Measurements from ENCODE around the gene GDPD4.

GRCh38 chr11:77175869-77176539 is 125.5 kb downstream of the GDPD4 start:
- no peak for TF ChIP-seq CTCF (IDR thresholded peaks at IDR 0.05)
- no peak for TF ChIP-seq POLR2A (IDR thresholded peaks at IDR 0.05; ENCODE audit: low read length)
- TF ChIP-seq ZSCAN20 (CRISPR knock-in tag; IDR thresholded peaks at IDR 0.05): no peak
